Progenitor cell of endocrine pancreas (in vitro differentiated cells): ENCODE results near the gene CFAP221. TPM values are rescaled to one million over a fixed set of nuclear protein-coding genes. Genes with fewer than 3 reads are reported as not detected.

ENCODE experiments used
- DNase-seq: peaks from one replicate; pipeline ENCODE4 v3.0.0; 2021; ENCODE audit warnings: low spot score; ENCODE audit not compliant: unreplicated experiment
- H3K27ac Mint-ChIP-seq: 2 replicates; pipeline ENCODE4 v1.8.0; 2021; ENCODE audit warnings: mild to moderate bottlenecking, moderate library complexity, mixed read lengths
- H3K27me3 Mint-ChIP-seq: 2 replicates; pipeline ENCODE4 v1.8.0; 2021; ENCODE audit warnings: mixed read lengths
- H3K36me3 Mint-ChIP-seq: 2 replicates; pipeline ENCODE4 v1.8.0; 2022; ENCODE audit warnings: mixed read lengths; ENCODE audit not compliant: insufficient read depth
- H3K4me1 Mint-ChIP-seq: 2 replicates; pipeline ENCODE4 v1.8.0; 2021; ENCODE audit warnings: low read depth, mixed read lengths
- H3K4me3 Mint-ChIP-seq: 2 replicates; pipeline ENCODE4 v1.8.0; 2021; ENCODE audit warnings: low read depth, mild to moderate bottlenecking, moderate library complexity, mixed read lengths
- H3K9me3 Mint-ChIP-seq: 2 replicates; pipeline ENCODE4 v1.8.0; 2021; ENCODE audit warnings: low read depth, mixed read lengths
- total RNA-seq: library from RNA; stranded (reverse); gene quantifications from 2 replicates; pipeline ENCODE4 v1.2.1, GENCODE V29; 2021
- TF ChIP-seq, protein P1 (sequence below): fragments of 200-600 bp; sonication (generic); IDR thresholded peaks from one replicate; pipeline ENCODE4 v1.5.0; 2021; ENCODE audit warnings: antibody characterized with exemption, mild to moderate bottlenecking; ENCODE audit not compliant: unreplicated experiment

Gene CFAP221
- total RNA-seq, 1 donor from 2014 or later, result 33.0 TPM

DNA sequence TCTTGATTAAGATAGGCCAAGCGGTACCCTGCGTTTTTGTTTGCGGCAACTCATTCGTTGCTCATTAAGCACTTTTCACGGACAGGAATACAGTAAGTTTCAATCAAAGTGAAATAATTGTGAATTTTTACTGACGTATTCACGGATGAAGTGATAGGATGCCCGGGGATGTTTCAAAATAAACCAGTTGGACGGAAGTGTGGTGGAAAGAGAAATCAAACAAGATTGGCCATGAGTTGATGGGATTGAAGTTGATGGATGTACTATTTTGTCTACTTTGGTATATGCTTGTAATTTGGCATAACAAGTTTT lies 135.2 kb downstream of the CFAP221 start:
- Mint-ChIP-seq H3K9me3 (no peaks in the 10 kb centered on the region), H3K36me3 (peaks cover 1% of the 10 kb centered on the region), H3K27ac (peak overlapping the region; percentile 93), H3K4me3 (peak overlapping the region; percentile 87), H3K4me1 (peaks cover 10% of the 10 kb centered on the region), H3K27me3 (no peaks in the 10 kb centered on the region)
- no peak for DNase-seq
- TF ChIP-seq, protein P1, sequence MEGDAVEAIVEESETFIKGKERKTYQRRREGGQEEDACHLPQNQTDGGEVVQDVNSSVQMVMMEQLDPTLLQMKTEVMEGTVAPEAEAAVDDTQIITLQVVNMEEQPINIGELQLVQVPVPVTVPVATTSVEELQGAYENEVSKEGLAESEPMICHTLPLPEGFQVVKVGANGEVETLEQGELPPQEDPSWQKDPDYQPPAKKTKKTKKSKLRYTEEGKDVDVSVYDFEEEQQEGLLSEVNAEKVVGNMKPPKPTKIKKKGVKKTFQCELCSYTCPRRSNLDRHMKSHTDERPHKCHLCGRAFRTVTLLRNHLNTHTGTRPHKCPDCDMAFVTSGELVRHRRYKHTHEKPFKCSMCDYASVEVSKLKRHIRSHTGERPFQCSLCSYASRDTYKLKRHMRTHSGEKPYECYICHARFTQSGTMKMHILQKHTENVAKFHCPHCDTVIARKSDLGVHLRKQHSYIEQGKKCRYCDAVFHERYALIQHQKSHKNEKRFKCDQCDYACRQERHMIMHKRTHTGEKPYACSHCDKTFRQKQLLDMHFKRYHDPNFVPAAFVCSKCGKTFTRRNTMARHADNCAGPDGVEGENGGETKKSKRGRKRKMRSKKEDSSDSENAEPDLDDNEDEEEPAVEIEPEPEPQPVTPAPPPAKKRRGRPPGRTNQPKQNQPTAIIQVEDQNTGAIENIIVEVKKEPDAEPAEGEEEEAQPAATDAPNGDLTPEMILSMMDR, result no peak

DNA sequence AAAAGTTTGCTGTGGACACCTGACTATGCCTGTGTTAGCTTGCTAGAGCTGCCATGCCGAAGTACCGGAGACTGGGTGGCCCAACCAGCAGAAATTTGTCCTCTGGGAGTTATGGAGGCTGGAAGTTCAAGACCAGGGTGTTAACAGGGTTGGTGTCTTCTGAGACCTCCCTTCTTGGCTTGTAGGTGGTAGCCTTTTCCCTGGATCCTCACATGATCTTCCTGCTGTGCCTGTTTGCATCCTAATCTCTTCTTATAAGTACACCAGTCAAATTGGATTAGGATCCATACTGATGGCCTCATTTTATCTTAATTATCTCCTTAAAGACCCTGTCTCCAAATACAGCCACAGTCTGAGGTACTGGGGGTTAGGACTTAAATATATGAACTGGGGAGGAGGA lies 135.6 kb downstream of the CFAP221 start:
- Mint-ChIP-seq H3K9me3 (no peaks in the 10 kb centered on the region), H3K4me1 (peaks cover 10% of the 10 kb centered on the region), H3K4me3 (peak overlapping the region; percentile 87), H3K36me3 (peaks cover 1% of the 10 kb centered on the region), H3K27ac (no peak overlapping the region), H3K27me3 (no peaks in the 10 kb centered on the region)
- no peak for DNase-seq
- TF ChIP-seq, protein P1, result no peak

DNA sequence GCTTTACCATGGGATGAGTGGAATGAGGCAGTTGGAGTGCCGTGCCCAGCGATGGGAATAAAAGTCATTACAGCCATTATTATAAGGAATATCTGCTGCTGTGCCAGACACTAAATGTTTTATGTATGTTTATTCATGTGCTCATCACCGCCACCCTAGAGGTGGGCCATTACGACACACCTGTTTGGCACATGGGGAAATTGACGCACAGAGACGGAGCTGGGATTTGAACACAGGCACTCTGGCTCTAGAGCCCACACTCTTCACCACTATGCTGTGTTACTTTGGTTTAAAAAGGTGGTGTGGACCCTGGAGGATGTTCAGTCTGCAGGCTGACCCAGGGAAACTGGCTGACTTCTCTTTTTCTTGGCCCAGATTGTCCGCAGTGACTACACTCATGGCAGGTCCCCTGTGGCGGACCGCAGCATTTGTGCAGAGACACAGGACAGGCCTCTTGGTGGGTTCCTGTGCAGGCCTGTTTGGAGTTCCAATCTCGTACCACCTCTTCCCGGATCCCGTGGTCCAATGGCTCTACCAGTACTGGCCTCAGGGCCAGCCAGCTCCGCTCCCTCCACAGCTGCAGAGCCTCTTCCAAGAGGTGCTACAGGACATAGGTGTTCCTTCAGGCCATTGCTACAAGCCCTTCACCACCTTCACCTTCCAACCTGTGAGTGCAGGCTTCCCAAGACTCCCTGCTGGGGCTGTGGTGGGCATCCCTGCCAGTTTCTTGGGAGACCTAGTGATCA lies 136.4 kb downstream of the CFAP221 start:
- Mint-ChIP-seq H3K4me3 (peak overlapping the region; percentile 87), H3K36me3 (peaks cover 1% of the 10 kb centered on the region), H3K4me1 (peaks cover 10% of the 10 kb centered on the region), H3K9me3 (no peaks in the 10 kb centered on the region), H3K27me3 (no peaks in the 10 kb centered on the region), H3K27ac (peak overlapping the region; percentile 41)
- TF ChIP-seq, protein P1, result no peak
- no peak for DNase-seq

DNA sequence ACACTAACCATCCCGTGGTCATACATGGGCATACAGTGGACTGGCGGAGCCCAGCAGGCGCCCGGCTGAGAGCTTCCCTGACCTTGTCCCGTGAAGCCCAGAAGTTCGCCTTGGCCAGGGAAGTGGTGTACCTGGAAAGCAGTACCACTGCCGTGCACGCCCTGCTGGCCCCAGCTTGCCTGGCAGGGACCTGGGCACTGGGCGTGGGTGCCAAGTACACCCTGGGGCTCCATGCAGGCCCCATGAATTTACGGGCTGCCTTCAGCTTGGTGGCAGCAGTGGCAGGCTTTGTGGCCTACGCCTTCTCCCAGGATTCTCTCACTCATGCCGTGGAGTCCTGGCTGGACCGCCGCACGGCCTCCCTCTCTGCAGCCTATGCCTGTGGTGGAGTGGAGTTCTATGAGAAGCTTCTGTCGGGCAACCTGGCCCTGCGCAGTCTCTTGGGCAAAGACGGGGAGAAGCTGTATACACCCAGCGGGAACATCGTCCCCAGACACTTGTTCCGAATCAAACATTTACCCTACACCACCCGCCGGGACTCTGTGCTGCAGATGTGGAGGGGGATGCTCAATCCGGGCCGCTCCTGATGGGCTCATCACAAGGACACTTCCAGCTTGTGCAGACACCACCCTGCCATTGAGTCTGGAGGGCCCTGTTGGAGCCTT lies 137.1 kb downstream of the CFAP221 start:
- Mint-ChIP-seq H3K4me1 (peaks cover 10% of the 10 kb centered on the region), H3K27me3 (no peaks in the 10 kb centered on the region), H3K27ac (no peak overlapping the region), H3K36me3 (peaks cover 1% of the 10 kb centered on the region), H3K4me3 (no peak overlapping the region), H3K9me3 (no peaks in the 10 kb centered on the region)
- no peak for DNase-seq
- TF ChIP-seq, protein P1, result no peak

DNA sequence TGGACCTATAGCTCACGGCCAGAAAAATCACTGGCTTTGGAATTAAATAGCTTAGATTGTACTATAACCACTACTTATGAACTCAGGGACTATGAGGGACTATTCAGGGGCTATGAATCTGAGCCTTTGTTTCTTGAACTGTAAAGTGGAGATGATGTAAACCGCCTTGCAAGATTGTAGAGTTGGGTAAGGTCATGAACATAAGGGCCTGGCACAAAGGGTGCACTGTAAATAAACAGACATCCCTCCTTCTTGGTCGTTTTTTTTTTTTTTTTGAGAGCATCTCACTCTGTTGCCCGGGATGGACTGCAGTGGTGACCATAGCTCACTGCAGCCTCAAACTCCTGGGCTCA lies 137.6 kb downstream of the CFAP221 start:
- Mint-ChIP-seq H3K27ac (no peak overlapping the region), H3K27me3 (no peaks in the 10 kb centered on the region), H3K4me1 (peaks cover 10% of the 10 kb centered on the region), H3K36me3 (peaks cover 2% of the 10 kb centered on the region), H3K4me3 (no peak overlapping the region), H3K9me3 (no peaks in the 10 kb centered on the region)
- TF ChIP-seq, protein P1, result no peak
- no peak for DNase-seq
